Mesendoderm (in vitro differentiated cells): Measurements from ENCODE around the gene FKBP6.
"Not testable (repeated sequence)": the region's sequence is repeated elsewhere in the genome, so short reads cannot be mapped to it uniquely, and the experiment has no call there.

Experiments used
- DNase-seq: peaks from one replicate; pipeline ENCODE4 v3.0.0; 2013
- H2AK5ac ChIP-seq: 2 replicates; pipeline ENCODE4 v1.6.1; 2013; ENCODE audit warnings: low read length, inconsistent platforms
- H2BK120ac ChIP-seq: 2 replicates; pipeline ENCODE4 v1.6.1; 2013; ENCODE audit warnings: low read depth, mild to moderate bottlenecking, low read length, moderate library complexity, mixed read lengths
- H2BK15ac ChIP-seq: replicated peaks from 2 replicates; pipeline ENCODE4 v1.6.1; 2013; ENCODE audit warnings: low read depth, mild to moderate bottlenecking, moderate library complexity
- H2BK5ac ChIP-seq: 2 replicates; pipeline ENCODE4 v1.6.1; 2013; ENCODE audit warnings: low read length, inconsistent platforms
- H3K18ac ChIP-seq: 2 replicates; pipeline ENCODE4 v1.6.1; 2013; ENCODE audit warnings: mild to moderate bottlenecking, low read length, mixed read lengths
- H3K23ac ChIP-seq: one replicate; pipeline ENCODE4 v1.6.1; 2013; ENCODE audit warnings: low read length
- H3K27ac ChIP-seq: 2 replicates; pipeline ENCODE4 v1.5.1; 2013; ENCODE audit warnings: low read depth, mild to moderate bottlenecking, inconsistent platforms, low read length, moderate library complexity
- H3K27me3 ChIP-seq: 2 replicates; pipeline ENCODE4 v1.6.1; 2013; ENCODE audit warnings: low read length, control low read depth, mild to moderate bottlenecking, inconsistent platforms; ENCODE audit not compliant: insufficient read depth, poor library complexity
- H3K36me3 ChIP-seq: 2 replicates; pipeline ENCODE4 v1.6.1; 2013; ENCODE audit warnings: low read length, inconsistent platforms; ENCODE audit not compliant: control insufficient read depth, insufficient read depth
- H3K4ac ChIP-seq: one replicate; pipeline ENCODE4 v1.6.1; 2013; ENCODE audit warnings: low read depth, mild to moderate bottlenecking, low read length, moderate library complexity
- H3K4me1 ChIP-seq: 2 replicates; pipeline ENCODE4 v1.6.1; 2013; ENCODE audit warnings: low read depth, low read length, inconsistent platforms; ENCODE audit not compliant: control insufficient read depth
- H3K4me2 ChIP-seq: 2 replicates; pipeline ENCODE4 v1.6.1; 2013; ENCODE audit warnings: low read length
- H3K4me3 ChIP-seq: 2 replicates; pipeline ENCODE4 v1.5.1; 2013; ENCODE audit warnings: mild to moderate bottlenecking, low read length
- H3K56ac ChIP-seq: one replicate; pipeline ENCODE4 v1.6.1; 2013; ENCODE audit warnings: low read length
- H3K79me1 ChIP-seq: 2 replicates; pipeline ENCODE4 v1.6.1; 2013; ENCODE audit warnings: low read length, inconsistent platforms
- H3K79me2 ChIP-seq: 2 replicates; pipeline ENCODE4 v1.6.1; 2013; ENCODE audit warnings: mild to moderate bottlenecking, low read length; ENCODE audit not compliant: control insufficient read depth, insufficient read depth
- H3K9ac ChIP-seq: 2 replicates; pipeline ENCODE4 v1.6.1; 2013; ENCODE audit warnings: low read length, inconsistent platforms
- H4K5ac ChIP-seq: one replicate; pipeline ENCODE4 v1.6.1; 2013; ENCODE audit warnings: low read length
- H4K8ac ChIP-seq: one replicate; pipeline ENCODE4 v1.6.1; 2013; ENCODE audit warnings: low read depth, mild to moderate bottlenecking, control low read depth, low read length, moderate library complexity
- WGBS: extraction: QIAGEN DNeasy Blood & Tissue Kit; methylation state at CpG from one replicate; pipeline ENCODE4 v1.1.7; 2013; ENCODE audit warnings: low lambda C conversion rate, missing lambda C conversion rate; ENCODE audit not compliant: insufficient coverage; ENCODE audit errors: extremely low coverage; 5-methylcytosine and 5-hydroxymethylcytosine counted together

FKBP6 gene

DNA sequence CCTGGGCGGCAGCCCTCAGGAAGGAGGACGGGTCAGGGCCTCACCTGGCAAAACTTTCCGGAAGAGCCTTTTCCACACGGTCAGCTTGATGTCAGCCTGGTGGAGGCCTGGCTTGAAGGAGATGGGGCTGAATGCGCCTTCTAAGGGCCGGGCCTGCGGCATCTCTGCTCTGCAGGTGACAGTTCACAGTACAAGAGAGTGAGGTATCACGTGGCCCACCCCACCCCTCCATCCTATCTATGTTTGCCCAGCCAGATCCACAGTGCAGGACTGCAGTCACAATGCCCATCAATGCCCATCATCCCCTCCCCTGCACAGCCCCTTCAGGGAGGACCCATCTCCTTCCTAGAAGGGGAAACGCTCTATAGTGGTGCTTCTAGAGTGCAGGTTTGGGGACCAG is 11.4 kb upstream of the FKBP6 start:
- H3K27ac ChIP-seq: no peak overlapping the region
- no peak overlapping the region for H2BK5ac ChIP-seq
- no peak overlapping the region for H3K4me3 ChIP-seq
- H3K56ac ChIP-seq: no peak overlapping the region
- no peak overlapping the region for H4K5ac ChIP-seq
- no peak for DNase-seq
- H3K4ac ChIP-seq: no peak overlapping the region
- H2BK120ac ChIP-seq: no peak overlapping the region
- WGBS: no CpG with 5 or more reads among the region's 9 CpGs
- no peaks in the 10 kb centered on the region for H3K79me2 ChIP-seq
- H3K4me1 ChIP-seq: no peaks in the 10 kb centered on the region
- no peak overlapping the region for H4K8ac ChIP-seq
- no peak overlapping the region for H3K18ac ChIP-seq
- no peak overlapping the region for H3K23ac ChIP-seq
- H3K36me3 ChIP-seq: no peaks in the 10 kb centered on the region
- H3K79me1 ChIP-seq: no peaks in the 10 kb centered on the region
- no peak overlapping the region for H2BK15ac ChIP-seq
- H2AK5ac ChIP-seq: no peak overlapping the region
- H3K9ac ChIP-seq: no peak overlapping the region
- H3K27me3 ChIP-seq: no peaks in the 10 kb centered on the region
- H3K4me2 ChIP-seq: no peak overlapping the region

DNA sequence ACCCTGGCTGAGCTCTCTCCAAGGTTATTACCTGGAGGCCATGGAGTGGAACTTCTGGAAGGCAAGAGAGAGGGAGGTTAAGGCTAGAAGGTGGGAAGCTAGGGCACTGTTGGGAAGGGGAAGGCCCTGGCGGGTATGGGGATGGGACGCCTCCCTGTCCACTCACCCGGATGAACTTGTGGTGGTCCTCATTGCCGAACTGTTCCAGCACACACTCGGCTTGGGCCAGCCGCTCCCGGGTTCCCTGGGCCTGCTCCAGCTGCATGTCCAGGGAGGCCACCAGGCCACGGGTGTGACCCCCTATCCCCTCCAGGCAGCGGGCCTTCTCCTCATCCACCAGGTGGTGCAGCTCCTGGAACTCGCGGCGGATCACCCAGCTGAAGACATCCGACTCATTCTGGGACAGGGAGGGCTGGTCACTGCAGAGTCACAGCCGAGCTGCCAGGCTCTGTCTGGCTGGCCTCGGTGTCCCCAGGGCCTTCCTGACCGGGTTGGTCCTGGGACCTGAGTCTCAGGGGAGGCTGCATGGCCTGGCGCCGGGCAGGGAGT is 9.2 kb upstream of the FKBP6 start:
- no CpG with 5 or more reads among the region's 18 CpGs for WGBS
- H2BK15ac ChIP-seq, H3K79me1 ChIP-seq, H3K27me3 ChIP-seq, H3K4me2 ChIP-seq, H4K8ac ChIP-seq, H2BK120ac ChIP-seq, H3K4me3 ChIP-seq, H3K4ac ChIP-seq, H2BK5ac ChIP-seq, H3K9ac ChIP-seq, H3K4me1 ChIP-seq, H3K18ac ChIP-seq, H3K56ac ChIP-seq, H3K36me3 ChIP-seq, H3K27ac ChIP-seq, H4K5ac ChIP-seq, H2AK5ac ChIP-seq, H3K23ac ChIP-seq, H3K79me2 ChIP-seq: not testable (repeated sequence)
- DNase-seq: peak; percentile 41

DNA sequence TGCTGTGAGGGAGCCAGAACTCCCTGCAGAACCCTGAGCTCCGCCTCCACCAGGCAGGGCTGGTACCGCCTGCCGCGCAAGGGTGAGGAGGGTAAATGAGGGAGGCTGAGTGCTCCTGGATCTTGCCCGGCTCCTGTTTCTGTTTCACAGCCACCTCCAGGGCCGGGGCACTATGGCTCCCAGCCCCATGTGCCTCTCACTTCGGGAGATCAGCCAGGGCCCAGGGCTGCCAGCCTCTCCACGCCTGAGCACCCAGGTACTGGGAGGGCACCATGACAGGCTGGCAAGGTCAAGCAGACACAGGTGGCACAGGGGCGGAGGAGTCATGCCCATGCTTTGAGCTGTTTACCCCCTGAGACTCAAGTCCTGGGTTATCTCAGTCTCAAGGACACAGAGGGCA is 8.4 kb upstream of the FKBP6 start:
- not testable (repeated sequence) for H3K79me2 ChIP-seq, H4K8ac ChIP-seq, H3K56ac ChIP-seq, H3K9ac ChIP-seq, H3K4me3 ChIP-seq, H3K4ac ChIP-seq, H2AK5ac ChIP-seq, H3K4me2 ChIP-seq, DNase-seq, H3K23ac ChIP-seq, H4K5ac ChIP-seq, H2BK120ac ChIP-seq, H2BK5ac ChIP-seq, H3K4me1 ChIP-seq, H3K27ac ChIP-seq, H3K79me1 ChIP-seq, H3K27me3 ChIP-seq, H2BK15ac ChIP-seq, H3K18ac ChIP-seq, H3K36me3 ChIP-seq
- WGBS: no CpG with 5 or more reads among the region's 9 CpGs

DNA sequence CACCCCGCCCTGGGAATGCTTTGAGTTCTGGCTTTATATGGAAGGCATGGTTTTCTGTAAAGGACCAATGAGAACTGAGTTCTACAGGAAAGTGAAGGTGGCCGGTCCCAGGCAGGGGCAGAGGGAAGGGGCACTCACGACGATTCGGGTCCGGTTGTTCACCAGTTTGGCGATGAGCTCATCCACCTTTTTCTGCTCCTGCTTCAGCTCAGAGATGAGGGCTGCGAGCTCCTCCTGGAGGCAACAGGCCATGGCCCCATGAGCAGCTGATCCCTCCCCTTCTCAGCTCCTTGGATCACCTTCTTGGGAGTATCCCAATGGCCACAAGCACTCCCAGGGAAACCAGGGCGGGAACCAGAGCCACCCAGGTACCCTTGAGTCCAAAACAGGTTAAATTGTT is 8.0 kb upstream of the FKBP6 start:
- not testable (repeated sequence) for H3K56ac ChIP-seq, H2BK15ac ChIP-seq, H3K79me2 ChIP-seq, H2BK5ac ChIP-seq, H3K36me3 ChIP-seq, H3K4me2 ChIP-seq, H2BK120ac ChIP-seq, H3K4me3 ChIP-seq, H4K8ac ChIP-seq, H3K27me3 ChIP-seq, H3K4ac ChIP-seq, H4K5ac ChIP-seq, H3K4me1 ChIP-seq, H3K9ac ChIP-seq, H3K23ac ChIP-seq, H3K79me1 ChIP-seq, H2AK5ac ChIP-seq, H3K18ac ChIP-seq, H3K27ac ChIP-seq
- peak; percentile 43 for DNase-seq
- no CpG with 5 or more reads among the region's 9 CpGs for WGBS

DNA sequence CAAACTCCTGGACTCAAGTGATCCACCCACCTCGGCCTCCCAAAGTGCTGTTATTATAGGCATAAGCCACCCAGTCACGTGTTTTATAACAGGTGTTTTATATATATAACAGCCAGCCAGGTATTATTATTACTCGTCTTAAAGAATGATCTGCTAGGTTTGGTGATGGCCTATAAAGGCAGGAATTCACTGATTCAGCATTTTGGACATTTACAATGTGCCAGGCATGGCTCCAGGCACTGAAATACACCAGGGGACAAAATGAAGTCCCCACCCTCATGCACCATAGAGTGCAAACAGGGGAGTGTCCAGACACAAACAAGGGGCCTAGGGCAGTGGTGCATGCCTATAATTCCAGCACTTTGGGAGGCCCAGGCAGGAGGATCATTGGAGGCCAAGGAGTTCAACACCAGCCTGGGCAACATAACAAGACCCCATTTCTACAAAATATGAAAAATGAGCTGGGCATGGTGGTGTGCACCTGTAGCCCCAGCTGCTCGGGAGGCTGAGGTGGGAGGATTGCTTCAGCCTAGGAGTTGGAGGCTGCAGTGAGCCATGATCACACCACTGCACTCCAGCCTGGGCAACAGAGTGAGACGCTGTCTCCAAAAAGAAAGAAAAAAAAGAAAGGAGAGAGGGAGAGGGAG is 4.4 kb upstream of the FKBP6 start:
- not testable (repeated sequence) for H2BK15ac ChIP-seq, H3K4me1 ChIP-seq, H3K18ac ChIP-seq, H4K8ac ChIP-seq, H3K4me2 ChIP-seq, H3K27me3 ChIP-seq, H3K23ac ChIP-seq, H3K79me1 ChIP-seq, H2BK120ac ChIP-seq, H3K79me2 ChIP-seq, H3K27ac ChIP-seq, H3K36me3 ChIP-seq, H3K4me3 ChIP-seq, H3K4ac ChIP-seq, DNase-seq, H3K9ac ChIP-seq, H4K5ac ChIP-seq, H2BK5ac ChIP-seq, H2AK5ac ChIP-seq
- peak overlapping the region; percentile 0 for H3K56ac ChIP-seq
- no CpG with 5 or more reads among the region's 5 CpGs for WGBS
